NCI-H1417 (cell line): ENCODE results near the gene DNAH6.

Experiments
- DNase-seq, 3 experiments: peaks; one replicate each; lab custom pipeline; 2025; lab: John Stamatoyannopoulos, UW

The DNAH6 gene

GRCh38 chr2:84697895-84698294 is 181.6 kb downstream of the DNAH6 start:
- no peak for DNase-seq

DNA sequence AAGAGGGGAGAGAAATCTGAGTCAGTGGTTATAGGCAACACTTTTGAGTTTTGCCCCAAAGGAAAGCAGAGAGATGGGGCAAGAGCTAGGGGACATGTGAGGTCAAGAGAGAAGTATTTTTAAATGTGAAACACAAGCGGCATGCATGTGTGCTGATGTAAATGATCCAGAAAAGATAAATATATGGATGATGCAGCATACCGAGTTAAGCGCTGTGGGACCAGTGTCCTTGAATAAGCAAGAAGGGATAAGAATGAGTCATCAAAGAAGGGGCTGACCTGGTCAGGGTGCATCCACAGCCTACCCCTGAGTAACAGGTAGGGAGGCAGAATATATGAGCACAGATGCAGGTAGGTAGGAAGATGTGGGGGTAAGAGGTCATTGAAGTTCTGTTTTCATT is 183.7 kb downstream of the DNAH6 start:
- no peak for DNase-seq

- DNase-seq, result no peak
These were observed 185.6 kb downstream of the DNAH6 start for GRCh38 chr2:84701880-84702279.

DNA sequence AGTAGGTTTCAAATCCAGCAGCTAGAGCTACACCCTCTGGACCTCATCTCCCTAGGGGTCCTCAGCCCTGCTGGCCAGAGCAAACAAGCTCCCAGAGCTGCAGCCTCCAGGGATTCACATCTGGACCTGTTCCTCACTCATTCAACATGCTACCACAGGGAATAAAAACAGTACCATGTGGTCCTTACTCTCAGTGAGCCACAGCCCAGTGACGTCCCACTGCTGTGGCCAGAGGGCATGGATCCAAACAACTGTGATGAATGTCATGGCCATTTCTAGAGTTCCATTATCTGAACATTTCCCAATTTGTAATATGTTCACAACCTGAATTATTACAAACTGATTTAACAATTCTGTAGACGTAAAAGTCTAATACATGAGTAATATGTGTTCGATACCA is 186.6 kb downstream of the DNAH6 start:
- no peak for DNase-seq

- DNase-seq, result no peak
These were observed 187.5 kb downstream of the DNAH6 start for GRCh38 chr2:84703831-84704230.

DNA sequence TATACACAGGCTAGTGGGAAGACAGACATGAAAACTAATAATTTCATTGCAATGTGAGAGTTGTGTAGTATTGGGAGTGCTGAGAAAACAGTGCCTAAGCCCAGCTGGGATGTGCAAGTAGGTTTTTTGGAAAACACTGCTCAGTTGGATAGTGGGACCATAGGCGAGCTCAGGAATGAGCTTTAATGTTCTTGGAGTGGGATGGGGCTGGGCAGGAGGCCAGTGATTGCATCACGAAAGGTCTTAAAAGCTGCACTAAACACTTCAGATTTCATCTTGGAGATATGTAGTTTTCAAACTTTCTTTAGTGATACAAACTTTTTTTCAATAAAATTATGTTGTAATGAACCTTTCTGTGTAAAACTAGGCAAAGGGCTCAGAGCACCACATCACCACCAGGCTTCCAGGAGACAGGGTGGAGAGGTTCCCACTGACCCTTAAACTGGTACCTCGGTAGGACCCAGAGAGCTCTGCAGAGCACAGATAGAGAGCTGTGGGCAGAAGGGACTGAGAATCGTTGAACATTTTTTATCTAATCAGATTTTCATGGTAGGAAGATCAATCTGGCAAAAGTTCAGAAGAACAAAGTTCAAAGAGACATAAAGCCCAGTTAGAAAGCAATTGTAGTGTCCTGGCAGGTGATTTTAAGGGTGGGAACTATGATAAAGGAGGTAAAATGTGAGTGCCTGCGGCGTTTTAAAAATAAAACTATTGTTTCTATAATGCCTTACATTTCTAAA is 188.4 kb downstream of the DNAH6 start:
- no peak for DNase-seq

- DNase-seq, result no peak
These were observed 189.6 kb downstream of the DNAH6 start for GRCh38 chr2:84705858-84706257.

DNA sequence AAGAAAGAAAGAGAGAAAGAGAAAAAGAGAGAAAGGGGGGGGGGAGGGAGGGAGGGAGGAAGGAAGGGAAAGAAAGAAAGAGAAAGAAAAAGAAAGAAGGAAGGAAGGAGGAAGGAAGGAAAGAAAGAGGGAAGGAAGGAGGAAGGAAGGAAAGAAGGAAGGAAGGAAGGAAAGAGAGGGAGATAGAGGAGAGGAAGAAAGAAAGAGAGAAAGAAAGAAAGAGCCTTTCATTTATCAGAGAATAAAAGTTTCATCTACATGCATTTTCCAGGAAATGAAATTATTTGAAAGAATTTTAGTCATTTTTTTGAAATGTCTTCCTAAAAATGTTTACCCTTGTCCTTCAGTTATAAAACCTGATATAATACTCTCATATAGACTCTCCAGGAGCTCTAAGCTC is 192.1 kb downstream of the DNAH6 start:
- no peak for DNase-seq

DNA sequence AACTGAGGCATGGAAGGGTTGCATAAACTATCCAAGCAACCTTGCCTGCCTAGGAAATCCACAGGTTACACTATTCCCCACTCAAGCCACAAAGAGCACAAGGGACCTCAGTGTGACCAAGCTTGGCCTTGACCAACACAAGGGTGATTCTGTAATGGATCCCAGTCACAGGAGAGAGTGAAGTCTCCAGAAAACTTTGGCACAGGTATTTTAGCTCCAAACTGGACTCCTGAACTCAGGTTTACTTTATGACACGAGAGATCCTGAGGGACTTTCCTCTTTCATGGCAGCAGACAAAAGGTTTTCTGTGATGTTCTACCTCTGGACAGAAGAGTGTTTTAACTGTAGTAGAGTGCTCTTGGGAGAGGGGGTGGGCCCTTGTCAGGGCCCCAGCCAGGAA is 195.4 kb downstream of the DNAH6 start:
- no peak for DNase-seq

- no peak for DNase-seq
These were observed 197.1 kb downstream of the DNAH6 start for GRCh38 chr2:84713441-84713840.

- no peak for DNase-seq
These were observed 200.3 kb downstream of the DNAH6 start for GRCh38 chr2:84716564-84716963.

DNA sequence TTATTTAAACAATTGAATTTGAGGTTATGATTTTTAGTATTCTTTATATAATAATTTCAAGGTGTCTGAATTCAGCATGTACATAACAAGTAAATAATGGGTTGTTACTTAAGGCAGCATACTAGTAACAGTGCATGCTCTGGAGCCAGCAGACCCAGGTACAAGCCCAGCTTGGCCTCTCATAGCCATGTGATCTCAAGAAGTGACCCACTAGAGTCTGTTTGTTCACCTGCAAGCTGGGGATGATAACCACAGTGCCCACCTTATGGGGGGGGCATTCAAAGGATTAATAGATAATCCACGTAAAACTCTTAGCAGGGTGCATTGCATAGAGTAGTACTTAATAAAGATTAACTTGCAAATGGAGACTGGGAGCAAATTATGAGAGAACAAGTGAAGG is 201.0 kb downstream of the DNAH6 start:
- DNase-seq, result no peak

- no peak for DNase-seq
These were observed 203.1 kb downstream of the DNAH6 start for GRCh38 chr2:84719434-84719833.

DNA sequence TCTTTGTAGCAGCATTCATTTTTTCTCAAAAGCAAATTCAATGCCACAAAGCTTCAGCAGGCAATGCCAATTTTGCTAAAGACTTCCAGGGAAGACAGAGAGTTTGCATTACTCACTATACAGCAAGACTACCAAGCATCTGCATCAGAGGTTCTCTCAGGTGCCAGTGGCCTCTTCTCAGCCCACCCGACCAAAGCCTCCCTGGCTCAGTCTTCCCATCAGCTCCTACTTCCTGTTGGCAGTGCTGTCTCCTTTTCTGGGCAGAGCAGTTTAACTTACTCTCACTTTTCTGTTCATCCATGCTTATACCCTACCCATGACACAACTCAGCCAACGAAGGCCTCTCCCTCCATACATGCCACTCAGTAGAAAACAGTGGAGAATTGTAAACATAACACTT is 207.5 kb downstream of the DNAH6 start:
- no peak for DNase-seq

DNA sequence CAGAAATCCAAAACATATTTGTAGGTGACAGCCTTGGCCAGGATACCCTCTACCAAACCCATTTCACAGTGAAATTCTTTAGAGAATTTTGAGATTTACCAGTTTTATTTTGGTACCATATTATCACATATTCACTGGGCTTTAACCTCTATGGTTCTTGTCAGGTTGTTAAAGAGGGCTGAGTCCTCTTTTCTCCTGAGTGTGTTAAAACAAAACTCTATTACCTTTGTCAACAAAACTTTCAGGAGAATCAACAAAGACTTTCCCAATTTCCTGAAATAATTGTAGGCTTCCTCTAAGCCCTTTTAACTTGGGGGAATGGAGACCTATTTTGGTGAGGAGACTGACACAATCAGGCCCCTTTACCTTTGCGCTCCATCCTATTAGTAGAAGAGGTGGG is 209.4 kb downstream of the DNAH6 start:
- DNase-seq, result no peak

- no peak for DNase-seq
These were observed 211.0 kb downstream of the DNAH6 start for GRCh38 chr2:84727315-84727714.

GRCh38 chr2:84729224-84729623 is 212.9 kb downstream of the DNAH6 start:
- no peak for DNase-seq

DNA sequence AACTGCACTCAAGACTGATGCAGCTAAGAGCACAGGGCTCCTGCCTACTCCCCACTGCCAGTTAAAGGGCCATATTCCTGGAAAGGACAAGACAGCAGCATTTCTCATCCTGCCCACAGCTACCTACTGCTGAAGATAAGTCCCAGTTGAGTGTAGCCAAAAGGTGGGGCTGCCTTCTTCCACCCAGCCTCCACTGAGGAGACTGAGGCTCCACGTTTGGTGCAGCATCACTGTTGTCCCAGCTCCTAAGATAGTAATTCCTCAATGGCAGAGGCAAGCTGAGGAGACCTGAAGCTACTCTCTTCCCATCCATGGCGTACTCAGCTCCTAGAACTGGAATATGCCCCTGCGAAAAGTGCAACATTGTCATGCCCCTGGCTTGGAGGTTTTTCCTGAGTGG is 214.9 kb downstream of the DNAH6 start:
- no peak for DNase-seq

- DNase-seq, result no peak
These were observed 216.8 kb downstream of the DNAH6 start for GRCh38 chr2:84732897-84733778.

- no peak for DNase-seq
These were observed 219.1 kb downstream of the DNAH6 start for GRCh38 chr2:84735389-84735788.

- no peak for DNase-seq
These were observed 225.0 kb downstream of the DNAH6 start for GRCh38 chr2:84741182-84741822.

GRCh38 chr2:84748341-84748740 is 232.0 kb downstream of the DNAH6 start:
- no peak for DNase-seq

GRCh38 chr2:84749442-84749841 is 233.1 kb downstream of the DNAH6 start:
- DNase-seq, result no peak
